Testis (tissue), 3 donors: ENCODE results near the gene RBPJ. TPM values are rescaled to one million over a fixed set of nuclear protein-coding genes. Genes with fewer than 3 reads are reported as not detected.

Experiments
- DNase-seq: peaks from one replicate; pipeline ENCODE4 v3.0.0-alpha.2; 2019
- H3K27ac ChIP-seq, 2 donors: fragments of 200-600 bp; sonication (generic); one replicate each; pipeline ENCODE4 v1.5.1; 2019
- H3K27me3 ChIP-seq: fragments of 200-600 bp; sonication (generic); one replicate; pipeline ENCODE4 v1.5.1; 2019
- H3K36me3 ChIP-seq: fragments of 200-600 bp; sonication (generic); one replicate; pipeline ENCODE4 v1.5.1; 2017; ENCODE audit warnings: low read depth; ENCODE audit errors: missing control alignments
- H3K4me1 ChIP-seq: fragments of 200-600 bp; sonication (generic); one replicate; pipeline ENCODE4 v1.5.1; 2019
- H3K4me3 ChIP-seq, 2 donors: fragments of 200-600 bp; sonication (generic); one replicate each; pipeline ENCODE4 v1.5.1; 2017 to 2019
- H3K9me3 ChIP-seq: fragments of 200-600 bp; sonication (generic); one replicate; pipeline ENCODE4 v1.5.1; 2017
- CTCF ChIP-seq, 3 experiments: fragments of 450-650 bp in 2 of 3; fragments of 200-600 bp in 1 of 3; sonication (generic) in 1 of 3; IDR thresholded peaks; one replicate each; pipeline ENCODE4 v1.5.1; 2016 to 2019; ENCODE audit warnings: antibody characterized with exemption in 3 of 3, mild to moderate bottlenecking in 2 of 3, moderate library complexity in 1 of 3
- POLR2A ChIP-seq: fragments of 450-650 bp; IDR thresholded peaks from one replicate; pipeline ENCODE4 v1.6.1; 2017; ENCODE audit warnings: antibody characterized with exemption, mild to moderate bottlenecking, moderate library complexity
- WGBS, 2 donors: methylation state at CpG; one replicate each; pipeline ENCODE4 v1.1.5; 2018; 5-methylcytosine and 5-hydroxymethylcytosine counted together
- intact Hi-C: fragments of 100-400 bp; cut with DNase I; formaldehyde crosslinking; loops from one replicate; pipeline ENCODE4 v1.15.1; 2023; ENCODE audit warnings: low total_unique reads
- polyA plus RNA-seq: library from polyadenylated mRNA; stranded (reverse); fragments of 350-450 nt; fragmentation: Illumina TruSeq; extraction: RNeasy Lipid Tissue Mini Kit (QIAGEN cat#74804); gene quantifications from one replicate; pipeline ENCODE4 v1.2.3, GENCODE V29; 2014; ENCODE audit warnings: low read depth, low replicate concordance; ENCODE audit not compliant: insufficient read depth
- total RNA-seq, 2 donors: library from RNA; depleted of rRNA; stranded (reverse); fragments of >200 nt; gene quantifications; one replicate each; pipeline ENCODE4 v1.2.3, GENCODE V29; 2016

Gene RBPJ
- total and polyA plus RNA-seq, 3 donors from 2014 or later: 57.7 to 75.8 (median 71.6) TPM

- no peaks in the 10 kb centered on the region for H3K27me3 ChIP-seq
- intact Hi-C loops: no loop called here
- WGBS, 2 donors: 72 to 82% methylated on average over 3 of the region's 3 CpGs
- H3K4me3 ChIP-seq: no peak overlapping the region
- no peaks in the 10 kb centered on the region for H3K36me3 ChIP-seq
- DNase-seq: no peak
- no peaks in the 10 kb centered on the region for H3K4me1 ChIP-seq
- TF ChIP-seq CTCF (IDR thresholded peaks at IDR 0.05): no peak
- no peak for TF ChIP-seq POLR2A
- no peak overlapping the region for H3K27ac ChIP-seq
- H3K9me3 ChIP-seq: no peaks in the 10 kb centered on the region
Measured at GRCh38 chr4:26451597-26451996, 130.8 kb downstream of the RBPJ start.

- no peaks in the 10 kb centered on the region for H3K36me3 ChIP-seq
- no peak for TF ChIP-seq CTCF (IDR thresholded peaks at IDR 0.05)
- no peak for TF ChIP-seq POLR2A
- 71 to 78% methylated on average over 14 to 15 of the region's 15 CpGs for WGBS, 2 donors
- no peak overlapping the region for H3K4me3 ChIP-seq
- no peaks in the 10 kb centered on the region for H3K27me3 ChIP-seq
- DNase-seq: no peak
- intact Hi-C loops: no loop called here
- no peak overlapping the region for H3K27ac ChIP-seq
- H3K4me1 ChIP-seq: no peaks in the 10 kb centered on the region
- H3K9me3 ChIP-seq: no peaks in the 10 kb centered on the region
Measured at GRCh38 chr4:26452565-26453531, 132.0 kb downstream of the RBPJ start.

DNA sequence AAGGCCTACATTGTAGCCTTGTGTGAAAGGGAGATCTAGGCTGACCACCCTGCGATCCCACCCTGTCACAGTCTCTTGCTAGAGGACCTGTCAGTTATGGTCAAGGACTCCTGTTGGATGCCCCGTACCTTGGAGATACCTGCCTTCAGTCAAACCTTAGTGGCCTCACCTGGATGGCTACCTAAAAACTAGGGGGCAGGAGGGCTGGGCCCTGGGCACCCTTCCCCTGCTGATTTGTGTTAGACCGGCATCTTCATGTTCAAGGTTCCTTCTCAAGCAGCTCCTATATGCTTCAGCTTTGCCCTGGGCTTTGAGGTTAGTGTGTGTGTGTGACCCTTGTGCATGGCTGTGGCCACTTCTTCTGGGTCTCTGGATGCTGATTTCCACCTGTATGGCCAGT is 134.1 kb downstream of the RBPJ start:
- no peaks in the 10 kb centered on the region for H3K36me3 ChIP-seq
- no peak for DNase-seq
- H3K4me1 ChIP-seq: no peaks in the 10 kb centered on the region
- no peak overlapping the region for H3K4me3 ChIP-seq
- H3K9me3 ChIP-seq: no peaks in the 10 kb centered on the region
- no peak overlapping the region for H3K27ac ChIP-seq
- no peaks in the 10 kb centered on the region for H3K27me3 ChIP-seq
- intact Hi-C loops: no loop called here
- no peak for TF ChIP-seq POLR2A
- no peak for TF ChIP-seq CTCF (IDR thresholded peaks at IDR 0.05)
- 90 to 100% methylated on average over 3 of the region's 3 CpGs for WGBS, 2 donors

- H3K27me3 ChIP-seq: no peaks in the 10 kb centered on the region
- intact Hi-C loops: no loop called here
- H3K9me3 ChIP-seq: no peaks in the 10 kb centered on the region
- DNase-seq: no peak
- no peak for TF ChIP-seq POLR2A
- TF ChIP-seq CTCF (IDR thresholded peaks at IDR 0.05): no peak
- 85 to 89% methylated on average over 2 of the region's 2 CpGs for WGBS, 2 donors
- no peak overlapping the region for H3K27ac ChIP-seq
- H3K4me1 ChIP-seq: no peaks in the 10 kb centered on the region
- H3K36me3 ChIP-seq: no peaks in the 10 kb centered on the region
- no peak overlapping the region for H3K4me3 ChIP-seq
Measured at GRCh38 chr4:26455571-26455970, 134.8 kb downstream of the RBPJ start.
